Stimulated activated CD8-positive, alpha-beta memory T cell treated with anti-CD3 and anti-CD28 coated beads, Interleukin-15, amount 100 ng/mL, for 24 hours (primary cell): ENCODE results near the gene NDUFA3.

Experiments used
- DNase-seq: peaks from one replicate; pipeline ENCODE4 v3.0.0-alpha.2; 2020; ENCODE audit warnings: low read depth

NDUFA3 gene

GRCh38 chr19:54137699-54138488, 35.2 kb downstream of the NDUFA3 start, which contains the start of gene CNOT3:
CNOT3 (plus strand) TSS chr19:54137762; CDS start chr19:54142979, 5,217 bp downstream.
- DNase-seq: no peak

- DNase-seq: no peak
These were observed 36.0 kb downstream of the NDUFA3 start for GRCh38 chr19:54138489-54139256.

GRCh38 chr19:54141356-54141755, 38.7 kb downstream of the NDUFA3 start:
- no peak for DNase-seq

GRCh38 chr19:54142166-54142780, 39.6 kb downstream of the NDUFA3 start:
- no peak for DNase-seq

GRCh38 chr19:54145541-54146158, 43.0 kb downstream of the NDUFA3 start:
- DNase-seq: no peak

- DNase-seq: no peak
These were observed 45.0 kb downstream of the NDUFA3 start for GRCh38 chr19:54147676-54148075.

- DNase-seq: no peak
These were observed 45.5 kb downstream of the NDUFA3 start for GRCh38 chr19:54148158-54148557.

GRCh38 chr19:54149021-54149812, 46.6 kb downstream of the NDUFA3 start:
- DNase-seq: no peak

- DNase-seq: no peak
These were observed 48.8 kb downstream of the NDUFA3 start for GRCh38 chr19:54151362-54152035.

- no peak for DNase-seq
These were observed 49.6 kb downstream of the NDUFA3 start for GRCh38 chr19:54152267-54152666.

- DNase-seq: no peak
These were observed 50.3 kb downstream of the NDUFA3 start for GRCh38 chr19:54152878-54153524.

GRCh38 chr19:54153731-54154326, 51.2 kb downstream of the NDUFA3 start:
- no peak for DNase-seq

GRCh38 chr19:54154603-54155345, 52.1 kb downstream of the NDUFA3 start:
- no peak for DNase-seq

- no peak for DNase-seq
These were observed 53.0 kb downstream of the NDUFA3 start for GRCh38 chr19:54155694-54156093.

GRCh38 chr19:54156490-54156889, 53.8 kb downstream of the NDUFA3 start:
- no peak for DNase-seq

GRCh38 chr19:54156953-54157352, 54.3 kb downstream of the NDUFA3 start:
- DNase-seq: no peak
